Memory B cell (primary cell): Measurements from ENCODE around the gene PSPN.

Experiments
- ATAC-seq: fragments of 150-1000 bp; cut with Tn5 transposase; 2 replicates; pipeline ENCODE4 v1.10.0; 2021; ENCODE audit warnings: low read depth, mild to moderate bottlenecking, moderate library complexity
- DNase-seq, 2 donors: peaks; one replicate each; pipeline ENCODE4 v3.0.0; 2022; ENCODE audit warnings: low spot score in 2 of 2
- H3K27ac Mint-ChIP-seq: one replicate; pipeline ENCODE4 v1.8.0; 2022; ENCODE audit warnings: mild to moderate bottlenecking, moderate library complexity, mixed read lengths
- H3K27me3 Mint-ChIP-seq: one replicate; pipeline ENCODE4 v1.8.0; 2022; ENCODE audit warnings: mixed read lengths
- H3K36me3 Mint-ChIP-seq: one replicate; pipeline ENCODE4 v1.8.0; 2022; ENCODE audit warnings: mild to moderate bottlenecking, mixed read lengths
- H3K4me1 Mint-ChIP-seq: one replicate; pipeline ENCODE4 v1.8.0; 2022; ENCODE audit warnings: mixed read lengths
- H3K4me3 Mint-ChIP-seq: one replicate; pipeline ENCODE4 v1.8.0; 2022; ENCODE audit warnings: mild to moderate bottlenecking, moderate library complexity, mixed read lengths
- H3K9me3 Mint-ChIP-seq: one replicate; pipeline ENCODE4 v1.8.0; 2022; ENCODE audit warnings: mixed read lengths

PSPN gene

GRCh38 chr19:6393074-6393982 lies 17.6 kb upstream of the PSPN start, which contains the start of gene GTF2F1:
GTF2F1 (minus strand) TSS chr19:6393164; CDS start chr19:6392995, 169 bp downstream.
- Mint-ChIP-seq H3K4me3 (peak within 1 kb of the TSS; percentile 86), H3K4me1 (peaks cover 20% of the 10 kb centered on the region), H3K36me3 (peaks cover 7% of the 10 kb centered on the region), H3K27ac (peak within 1 kb of the TSS; percentile 97), H3K9me3 (no peaks in the 10 kb centered on the region), H3K27me3 (no peaks in the 10 kb centered on the region)
- ATAC-seq (peak; percentile 83), DNase-seq (peak; percentile 94 to 95)

GRCh38 chr19:6392221-6393073 lies 16.7 kb upstream of the PSPN start:
- H3K4me1 Mint-ChIP-seq = peaks cover 20% of the 10 kb centered on the region
- ATAC-seq (no peak), DNase-seq (no peak)
- H3K27ac Mint-ChIP-seq = peak overlapping the region; percentile 97
- peaks cover 9% of the 10 kb centered on the region for H3K36me3 Mint-ChIP-seq
- no peaks in the 10 kb centered on the region for H3K9me3 Mint-ChIP-seq
- peak overlapping the region; percentile 86 for H3K4me3 Mint-ChIP-seq
- H3K27me3 Mint-ChIP-seq = no peaks in the 10 kb centered on the region

GRCh38 chr19:6387372-6387771 lies 11.6 kb upstream of the PSPN start:
- no peak overlapping the region for H3K27ac Mint-ChIP-seq
- no peak for DNase-seq
- peaks cover 11% of the 10 kb centered on the region for H3K4me1 Mint-ChIP-seq
- peaks cover 22% of the 10 kb centered on the region for H3K36me3 Mint-ChIP-seq
- ATAC-seq = no peak
- H3K27me3 Mint-ChIP-seq = no peaks in the 10 kb centered on the region
- H3K4me3 Mint-ChIP-seq = no peak overlapping the region
- H3K9me3 Mint-ChIP-seq = no peaks in the 10 kb centered on the region

- ATAC-seq = no peak
- peaks cover 38% of the 10 kb centered on the region for H3K36me3 Mint-ChIP-seq
- no peaks in the 10 kb centered on the region for H3K27me3 Mint-ChIP-seq
These were observed 8.6 kb upstream of the PSPN start for GRCh38 chr19:6384381-6384780.

GRCh38 chr19:6383188-6383587 lies 7.5 kb upstream of the PSPN start:
- DNase-seq (no peak), ATAC-seq (no peak)
- Mint-ChIP-seq H3K27ac (no peak overlapping the region), H3K4me1 (no peaks in the 10 kb centered on the region), H3K36me3 (peaks cover 38% of the 10 kb centered on the region), H3K27me3 (no peaks in the 10 kb centered on the region), H3K4me3 (no peak overlapping the region), H3K9me3 (peaks cover 3% of the 10 kb centered on the region)

More at GRCh38 chr19:6384381-6384780, 8.6 kb upstream of the PSPN start:
- Mint-ChIP-seq H3K4me1 (no peaks in the 10 kb centered on the region), H3K9me3 (peaks cover 3% of the 10 kb centered on the region), H3K27ac (no peak overlapping the region), H3K4me3 (no peak overlapping the region)
- no peak for DNase-seq

GRCh38 chr19:6381030-6381750 lies 5.5 kb upstream of the PSPN start:
- no peak overlapping the region for H3K27ac Mint-ChIP-seq
- DNase-seq = no peak
- no peaks in the 10 kb centered on the region for H3K4me1 Mint-ChIP-seq
- peaks cover 30% of the 10 kb centered on the region for H3K36me3 Mint-ChIP-seq
- H3K27me3 Mint-ChIP-seq = no peaks in the 10 kb centered on the region
- H3K9me3 Mint-ChIP-seq = peaks cover 3% of the 10 kb centered on the region
- H3K4me3 Mint-ChIP-seq = no peak overlapping the region
- ATAC-seq = no peak

- peaks cover 28% of the 10 kb centered on the region for H3K36me3 Mint-ChIP-seq
- H3K9me3 Mint-ChIP-seq = peaks cover 3% of the 10 kb centered on the region
- no peak overlapping the region for H3K27ac Mint-ChIP-seq
- DNase-seq (no peak), ATAC-seq (no peak)
- no peaks in the 10 kb centered on the region for H3K4me1 Mint-ChIP-seq
- no peaks in the 10 kb centered on the region for H3K27me3 Mint-ChIP-seq
- H3K4me3 Mint-ChIP-seq = no peak overlapping the region
These were observed 4.0 kb upstream of the PSPN start for GRCh38 chr19:6379744-6380143.

GRCh38 chr19:6378486-6378885 lies 2.8 kb upstream of the PSPN start:
- Mint-ChIP-seq H3K4me3 (no peak overlapping the region), H3K27ac (no peak overlapping the region), H3K4me1 (peaks cover 4% of the 10 kb centered on the region), H3K36me3 (peaks cover 28% of the 10 kb centered on the region), H3K27me3 (no peaks in the 10 kb centered on the region), H3K9me3 (peaks cover 3% of the 10 kb centered on the region)
- no peak for ATAC-seq
- DNase-seq = no peak

- ATAC-seq (no peak), DNase-seq (no peak)
- Mint-ChIP-seq H3K36me3 (peaks cover 24% of the 10 kb centered on the region), H3K27me3 (no peaks in the 10 kb centered on the region), H3K9me3 (peaks cover 3% of the 10 kb centered on the region), H3K4me1 (peaks cover 7% of the 10 kb centered on the region), H3K27ac (no peak overlapping the region), H3K4me3 (no peak overlapping the region)
These were observed 2.3 kb upstream of the PSPN start for GRCh38 chr19:6378041-6378440.

GRCh38 chr19:6376512-6377190 lies 918 bp upstream of the PSPN start:
- ATAC-seq (no peak), DNase-seq (no peak)
- Mint-ChIP-seq H3K27ac (peak overlapping the region; percentile 8), H3K4me3 (no peak overlapping the region), H3K4me1 (peaks cover 10% of the 10 kb centered on the region), H3K9me3 (peaks cover 3% of the 10 kb centered on the region), H3K27me3 (no peaks in the 10 kb centered on the region), H3K36me3 (peaks cover 20% of the 10 kb centered on the region)

GRCh38 chr19:6374711-6375410 lies 872 bp downstream of the PSPN start:
- no peak overlapping the region for H3K4me3 Mint-ChIP-seq
- H3K36me3 Mint-ChIP-seq = peaks cover 7% of the 10 kb centered on the region
- ATAC-seq (no peak), DNase-seq (no peak)
- no peak overlapping the region for H3K27ac Mint-ChIP-seq
- H3K27me3 Mint-ChIP-seq = no peaks in the 10 kb centered on the region
- peaks cover 11% of the 10 kb centered on the region for H3K4me1 Mint-ChIP-seq
- peaks cover 2% of the 10 kb centered on the region for H3K9me3 Mint-ChIP-seq

GRCh38 chr19:6374161-6374709 lies 1.5 kb downstream of the PSPN start:
- DNase-seq (no peak), ATAC-seq (no peak)
- Mint-ChIP-seq H3K36me3 (peaks cover 5% of the 10 kb centered on the region), H3K27me3 (no peaks in the 10 kb centered on the region), H3K9me3 (no peaks in the 10 kb centered on the region), H3K4me3 (no peak overlapping the region), H3K27ac (no peak overlapping the region), H3K4me1 (peaks cover 13% of the 10 kb centered on the region)

GRCh38 chr19:6373813-6374108 lies 2.0 kb downstream of the PSPN start:
- peak overlapping the region; percentile 96 for H3K4me3 Mint-ChIP-seq
- no peaks in the 10 kb centered on the region for H3K27me3 Mint-ChIP-seq
- peaks cover 13% of the 10 kb centered on the region for H3K4me1 Mint-ChIP-seq
- no peaks in the 10 kb centered on the region for H3K9me3 Mint-ChIP-seq
- H3K27ac Mint-ChIP-seq = peak overlapping the region; percentile 96
- ATAC-seq = no peak
- DNase-seq = no peak
- peaks cover 6% of the 10 kb centered on the region for H3K36me3 Mint-ChIP-seq
